GM21390 (cell line): Measurements from ENCODE around the gene CKS1B.

Experiments
- ATAC-seq: cut with Tn5 transposase; IDR thresholded peaks from one replicate; pipeline ENCODE4 v1.9.1; 2021; ENCODE audit not compliant: unreplicated experiment

CKS1B gene

DNA sequence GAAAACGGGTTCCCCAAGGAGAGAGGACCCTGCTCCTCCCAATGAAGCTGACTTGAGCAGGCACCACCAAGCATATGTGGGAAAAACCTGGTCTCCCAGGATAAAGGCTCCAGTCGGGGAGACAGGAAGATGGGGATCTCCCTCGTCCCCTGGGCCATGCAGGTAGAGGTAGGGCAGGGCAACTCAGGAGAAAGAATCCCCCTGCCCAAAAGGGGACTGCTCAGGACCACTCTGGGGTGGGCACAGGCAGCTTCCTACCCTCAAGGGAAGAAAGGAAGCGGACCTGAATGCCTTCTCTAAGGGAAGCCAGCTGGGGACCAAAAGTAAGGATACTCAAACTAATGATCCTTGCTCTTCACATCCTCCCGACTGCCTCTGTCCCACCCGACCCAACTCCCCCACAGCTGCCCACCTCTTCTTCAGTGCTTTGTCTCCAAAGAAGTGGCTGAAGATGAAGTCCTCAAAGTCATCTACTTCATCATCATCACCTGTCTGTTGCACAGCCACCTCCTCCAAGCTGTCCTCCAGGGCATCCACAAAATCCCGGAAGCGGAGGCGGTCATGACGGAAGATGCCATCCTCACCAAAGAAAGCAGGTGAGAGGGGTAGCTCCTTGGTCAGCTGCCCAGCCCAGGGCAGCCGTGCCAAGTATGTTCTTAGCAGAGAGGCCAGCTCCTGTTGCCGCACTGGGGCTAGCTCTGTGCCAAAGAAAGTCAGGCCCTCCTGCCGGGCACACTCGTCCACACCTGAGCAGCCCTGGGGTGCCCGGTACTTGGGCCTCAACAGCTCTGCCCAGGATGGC lies 29.1 kb upstream of the CKS1B start:
- ATAC-seq: no peak

DNA sequence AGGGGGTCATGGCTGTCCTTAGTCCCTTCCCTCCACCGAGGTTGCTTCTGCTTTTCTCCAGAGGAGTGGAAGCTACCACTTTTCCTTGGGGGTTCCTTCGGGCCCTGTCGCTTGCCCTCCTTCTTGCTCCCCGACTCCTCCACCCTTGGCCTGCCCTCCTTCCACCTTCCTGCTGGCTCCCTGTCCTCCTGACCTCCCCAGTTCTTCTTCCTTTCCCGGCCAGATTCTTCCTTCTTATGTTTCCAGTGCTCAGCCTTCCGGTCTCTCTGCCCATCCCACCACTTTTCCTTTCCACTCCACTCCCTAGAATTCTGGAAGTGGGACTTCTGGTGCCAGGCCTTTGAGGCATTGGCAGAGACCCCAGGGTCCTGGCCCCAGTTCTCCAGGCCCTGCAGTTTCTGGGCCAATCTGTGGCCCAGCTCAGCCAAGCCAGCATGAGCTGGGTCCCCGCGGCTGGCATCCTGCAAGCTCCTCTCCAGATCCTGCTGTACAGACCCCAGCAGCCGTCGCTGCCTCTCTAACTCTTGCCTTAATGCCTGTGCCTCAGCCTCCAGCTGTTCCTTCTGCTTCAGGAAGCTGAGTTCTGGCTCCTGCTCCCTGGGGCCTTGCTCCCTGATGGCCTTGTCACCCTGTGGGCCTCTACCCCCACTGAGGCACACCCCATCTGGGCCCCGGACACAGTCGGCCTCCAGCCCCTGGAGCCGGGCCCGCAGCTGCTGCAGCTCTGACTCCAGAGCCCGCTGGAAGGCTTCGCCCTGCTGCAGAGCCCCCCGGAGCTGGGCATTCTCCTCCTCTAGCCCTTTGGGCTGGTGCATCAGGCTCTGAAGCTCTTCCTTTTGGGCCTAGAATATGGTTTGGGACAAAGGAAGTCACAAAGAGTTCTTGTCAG lies 28.3 kb upstream of the CKS1B start:
- ATAC-seq: no peak

DNA sequence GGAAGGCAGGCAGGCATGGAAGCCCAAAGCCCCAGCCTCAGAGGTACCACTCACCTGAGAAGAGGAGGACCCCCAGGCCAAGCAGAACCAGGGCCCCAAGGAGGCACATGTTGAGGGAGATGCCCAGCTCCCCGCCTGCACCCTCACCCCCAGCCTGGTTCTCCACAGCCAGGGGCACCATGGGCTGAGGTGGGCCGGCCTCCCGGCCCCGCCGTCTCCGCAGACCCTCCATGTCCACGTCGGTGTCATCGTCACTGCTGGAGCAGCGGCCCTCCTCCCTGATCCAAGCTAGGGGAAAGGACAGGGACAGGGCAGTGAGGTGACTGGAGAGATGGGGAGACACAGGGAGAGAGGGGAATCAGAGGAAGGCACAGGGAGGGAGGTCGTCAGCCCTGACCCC lies 26.4 kb upstream of the CKS1B start:
- ATAC-seq: no peak

DNA sequence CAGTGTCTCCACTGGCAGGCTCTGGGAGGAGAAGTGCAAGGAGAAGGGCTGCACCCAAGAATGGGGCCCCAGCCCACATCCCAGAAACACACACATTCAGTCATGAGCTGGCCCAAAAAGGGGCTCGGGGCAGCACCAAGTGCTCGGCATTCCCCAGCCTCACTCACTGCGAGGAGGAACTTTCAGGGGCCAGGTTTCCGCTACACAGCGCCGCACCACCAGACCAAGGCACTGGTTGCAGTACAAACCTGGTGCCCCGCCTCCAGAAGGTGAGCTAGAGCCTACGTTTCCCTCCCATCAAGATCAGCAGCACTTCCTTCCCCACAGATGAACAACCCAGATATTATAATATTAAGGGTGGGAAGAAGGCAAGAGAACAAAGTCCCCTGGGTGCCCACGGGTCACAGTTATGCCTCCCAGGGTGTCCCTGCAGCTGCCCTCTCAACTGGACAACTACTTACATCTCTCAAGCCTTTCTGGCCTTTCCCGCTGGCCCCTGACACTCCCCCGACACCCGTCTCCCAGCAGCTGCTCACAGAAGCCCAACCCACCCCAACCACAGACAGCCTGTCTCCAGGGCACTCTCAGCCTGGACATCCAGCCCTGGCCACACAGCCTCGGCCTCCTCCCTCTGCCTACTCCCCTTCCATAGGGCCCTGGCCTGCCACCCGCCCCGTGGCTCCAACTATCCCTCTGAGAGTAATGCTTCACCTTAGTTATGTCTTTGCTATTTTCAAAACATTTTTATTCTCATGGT lies 22.4 kb upstream of the CKS1B start:
- no peak for ATAC-seq

DNA sequence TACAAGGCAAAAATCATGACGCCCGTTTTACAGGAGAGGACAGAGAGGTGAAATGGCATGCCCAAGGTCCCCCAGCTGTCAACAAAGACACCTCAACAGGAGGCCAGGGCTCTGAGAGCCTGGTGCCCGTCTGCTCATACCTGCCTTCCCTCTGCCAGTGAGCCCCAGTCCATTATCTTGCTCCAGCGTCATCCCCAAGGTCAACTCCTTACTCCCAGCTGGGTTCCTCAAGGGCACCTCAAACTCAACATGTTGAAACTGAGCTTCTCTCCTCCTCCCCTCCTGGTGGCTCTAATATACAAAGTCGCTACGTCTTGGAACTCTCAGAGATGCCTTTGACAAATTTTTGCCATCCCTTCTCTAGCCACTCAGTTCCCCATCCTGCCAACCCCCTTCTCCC lies 21.8 kb upstream of the CKS1B start:
- ATAC-seq: no peak

DNA sequence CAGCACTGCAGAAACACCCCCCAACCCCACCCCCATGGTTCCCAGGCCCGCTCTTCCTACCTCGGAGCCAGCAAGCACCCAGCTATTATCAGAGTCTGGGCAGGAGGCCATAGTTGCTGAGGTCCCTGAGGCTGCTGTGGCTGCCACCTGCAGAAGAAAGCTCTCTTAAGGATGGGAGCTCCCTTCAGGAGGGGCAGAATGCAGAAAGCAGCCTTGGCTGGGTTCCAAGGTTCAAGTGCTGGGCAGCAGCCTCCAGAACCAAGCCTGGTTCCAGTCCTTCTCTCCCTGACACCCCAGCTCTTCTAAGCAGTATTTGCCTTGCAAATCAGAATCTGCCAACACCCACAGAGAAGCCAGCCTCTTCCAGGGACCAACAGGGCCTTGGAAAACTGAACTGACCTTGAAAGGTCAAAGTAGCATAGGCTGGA lies 20.9 kb upstream of the CKS1B start:
- ATAC-seq: no peak

DNA sequence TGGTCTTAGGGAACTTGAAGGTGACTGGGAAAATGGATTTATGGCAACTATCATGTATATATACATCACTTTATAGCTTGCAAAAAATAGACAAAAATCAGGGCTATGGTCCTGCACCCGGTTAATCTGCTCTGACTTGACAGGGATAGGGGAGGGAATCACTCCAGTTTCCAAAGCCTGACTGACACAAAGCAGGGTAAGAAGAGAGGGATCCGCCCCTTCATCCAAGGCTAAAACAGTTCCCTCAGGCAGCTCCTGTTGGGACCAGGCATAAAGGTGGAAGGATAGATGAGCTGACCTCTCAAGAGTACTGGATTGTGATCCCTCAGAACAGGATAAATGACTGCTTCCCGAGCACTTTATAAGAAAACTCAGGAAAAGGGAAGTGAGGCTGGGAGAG lies 19.9 kb upstream of the CKS1B start:
- no peak for ATAC-seq

DNA sequence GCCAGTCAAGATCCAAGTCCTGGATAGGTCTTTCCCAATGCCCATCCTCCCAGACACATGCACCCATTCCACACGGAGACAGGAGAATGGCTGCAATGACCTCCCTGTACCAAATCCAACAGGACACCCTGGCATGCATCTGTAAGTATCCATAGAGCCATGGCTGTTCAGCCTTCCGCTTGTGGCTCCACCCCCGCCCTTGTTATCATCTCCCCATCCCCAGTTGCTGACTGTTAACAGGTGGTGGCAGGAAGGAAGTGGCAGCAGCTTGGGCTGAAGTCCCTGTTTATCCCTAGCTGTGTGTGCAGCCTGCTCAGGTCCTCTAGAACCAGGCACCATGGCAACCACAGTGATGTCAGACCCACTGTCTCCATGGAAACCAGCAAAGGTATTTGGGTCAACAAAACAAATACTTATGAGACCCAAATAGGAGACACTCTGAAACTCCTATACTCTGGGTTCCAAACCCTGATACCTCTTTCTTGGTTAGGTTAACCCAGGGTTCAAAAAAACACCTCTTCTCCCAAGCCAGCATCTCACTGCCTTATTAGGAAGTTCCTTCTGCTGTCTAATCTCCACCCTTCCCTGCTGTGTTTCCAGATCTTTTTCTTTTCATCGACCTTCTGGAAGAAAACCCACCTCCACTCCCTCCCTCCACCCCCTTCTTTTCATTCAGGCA lies 19.3 kb upstream of the CKS1B start:
- ATAC-seq: peak; percentile 53

DNA sequence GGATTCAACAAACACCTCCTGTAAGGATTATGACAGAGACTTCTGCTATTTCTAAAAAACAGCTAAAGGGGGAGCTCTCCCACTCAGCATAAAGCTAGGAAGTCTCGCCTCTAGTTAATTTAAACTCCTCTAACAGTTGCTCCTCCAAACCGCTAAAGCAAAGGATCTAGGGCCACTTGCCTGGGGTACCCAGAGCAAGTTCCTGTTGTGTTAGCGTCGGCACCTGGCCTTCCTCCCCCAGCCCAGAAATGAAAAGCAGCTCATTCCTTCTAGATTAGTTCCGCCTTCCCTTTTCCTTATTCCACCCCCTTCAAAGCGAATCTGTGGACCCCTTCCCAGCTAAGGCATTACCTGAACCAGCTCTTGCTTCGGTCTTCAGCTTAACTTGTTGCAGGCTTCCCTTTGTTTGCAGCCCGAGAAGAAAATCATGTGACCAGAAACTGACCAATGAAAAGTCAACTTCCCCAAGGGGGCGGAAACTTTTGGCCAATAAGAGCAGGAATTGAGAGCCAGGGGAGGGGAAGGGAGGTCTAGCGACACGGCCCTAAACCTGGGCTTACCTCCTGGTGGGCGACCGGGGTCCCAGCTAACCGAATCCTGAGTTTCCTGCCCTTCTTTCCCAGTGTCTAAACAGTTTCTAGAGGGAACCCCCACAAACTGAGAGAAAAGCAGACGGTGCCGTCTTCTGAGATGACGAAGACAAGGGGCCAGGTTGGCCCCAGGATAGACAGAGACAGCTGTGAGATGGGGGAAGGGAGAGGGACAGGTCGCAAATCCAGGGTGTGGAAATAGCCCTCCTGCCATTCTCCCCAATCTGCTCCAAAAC lies 18.6 kb upstream of the CKS1B start, which contains the start of gene PBXIP1:
PBXIP1 (minus strand) TSS at position 382 of the 826 bp plus-strand sequence. CDS start 2,378 bp downstream, outside the sequence.
- ATAC-seq: peak; percentile 56

DNA sequence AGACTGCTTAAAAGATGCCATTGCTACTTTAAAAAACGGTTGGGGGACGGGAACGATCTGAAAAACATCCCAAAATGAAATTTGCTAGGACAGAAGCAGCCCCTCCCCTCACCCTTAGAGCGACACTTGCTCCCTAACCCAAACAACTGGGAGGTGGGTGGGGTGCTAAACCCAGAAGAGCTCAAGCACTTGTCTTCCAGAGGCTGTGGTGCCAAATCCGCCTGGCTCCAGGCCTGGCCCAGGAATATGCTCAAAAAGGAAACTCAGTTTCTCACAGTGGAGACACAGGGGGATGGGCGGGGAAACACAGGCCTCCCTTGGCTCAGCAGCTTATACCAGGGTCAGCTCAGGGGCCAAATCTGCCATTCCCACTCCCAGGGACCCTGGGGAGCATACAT lies 17.9 kb upstream of the CKS1B start:
- ATAC-seq: no peak

DNA sequence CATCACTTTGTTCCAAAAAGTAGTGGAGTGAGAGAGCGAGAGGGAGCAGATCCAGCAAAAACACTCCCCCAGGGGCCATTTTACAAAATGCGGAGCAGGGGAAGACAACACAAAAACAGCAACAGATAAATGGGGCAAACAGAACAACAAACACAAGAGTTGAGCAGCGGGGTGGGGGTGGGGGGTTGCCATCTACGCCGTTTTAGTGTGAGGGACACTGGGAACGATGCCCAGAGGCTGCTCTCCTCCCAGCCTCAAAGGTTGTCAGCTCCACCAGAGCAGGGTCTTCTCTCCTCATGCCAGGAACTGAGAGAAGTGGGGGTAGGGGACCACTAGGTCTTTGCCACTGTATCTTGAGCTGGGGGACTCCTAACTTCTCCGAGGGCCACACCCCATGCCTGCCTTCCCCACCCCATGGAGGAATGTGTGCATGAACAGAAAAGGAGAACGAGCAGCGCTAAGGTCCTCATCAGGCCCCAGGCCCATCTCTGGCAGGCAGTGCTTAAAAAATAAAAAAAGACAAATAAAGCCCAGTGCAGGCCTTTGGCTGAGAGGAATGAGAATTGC lies 17.3 kb upstream of the CKS1B start:
- no peak for ATAC-seq

DNA sequence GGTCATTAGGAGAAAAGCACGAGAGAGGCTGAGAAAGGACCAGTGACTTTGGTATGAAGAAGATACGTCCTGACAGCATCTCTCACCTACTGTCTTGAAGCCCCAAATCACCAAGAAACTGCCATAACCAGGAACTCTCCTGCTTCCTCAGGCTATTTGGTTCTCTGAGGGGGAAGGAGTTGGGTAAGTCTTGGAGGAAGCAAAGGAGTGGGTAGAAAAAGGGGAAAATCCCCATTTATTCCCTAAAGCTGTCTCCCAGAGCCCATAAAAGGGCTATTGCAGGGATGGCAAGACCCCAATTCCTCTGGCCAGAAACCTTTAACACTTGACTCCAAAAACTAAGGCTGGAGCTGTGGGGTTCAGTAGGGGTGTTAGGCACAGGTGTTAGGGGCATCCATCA lies 16.4 kb upstream of the CKS1B start:
- ATAC-seq: no peak

DNA sequence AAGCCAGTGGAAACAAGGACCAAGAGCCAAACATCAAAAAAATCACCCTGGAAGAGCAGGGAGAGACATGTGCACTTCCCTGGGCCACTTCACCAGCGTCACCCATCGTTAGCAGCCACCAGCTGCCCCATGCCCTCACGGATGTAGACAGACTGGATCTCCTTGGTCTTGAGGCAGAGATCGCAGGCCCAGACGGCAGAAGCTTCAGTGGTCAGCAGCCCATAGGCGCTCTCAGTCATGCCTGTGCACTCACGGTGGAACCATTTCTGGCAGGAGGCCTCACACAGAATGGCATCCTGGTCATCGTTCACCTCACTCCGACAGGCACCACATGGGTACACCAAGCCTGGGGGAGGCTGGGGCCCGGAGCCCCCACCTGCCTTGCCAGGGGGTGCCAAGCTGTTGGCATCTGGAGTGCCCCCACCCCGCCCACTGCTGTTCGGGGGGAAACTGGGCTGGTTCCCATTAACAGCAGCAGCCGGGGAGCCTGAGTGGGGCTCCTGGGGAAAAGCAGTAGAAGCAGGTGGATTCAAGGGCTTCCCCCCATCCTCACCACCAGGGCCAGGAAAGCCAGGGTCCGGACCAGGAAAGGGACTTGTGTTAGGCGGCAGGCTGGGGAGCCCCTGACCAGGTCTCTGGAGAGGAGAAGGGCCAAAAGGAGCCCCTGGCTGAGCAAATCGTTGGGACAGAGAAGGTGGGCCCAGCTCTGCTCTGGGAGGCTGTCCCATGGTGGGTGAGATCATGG lies 15.6 kb upstream of the CKS1B start:
- ATAC-seq: no peak

DNA sequence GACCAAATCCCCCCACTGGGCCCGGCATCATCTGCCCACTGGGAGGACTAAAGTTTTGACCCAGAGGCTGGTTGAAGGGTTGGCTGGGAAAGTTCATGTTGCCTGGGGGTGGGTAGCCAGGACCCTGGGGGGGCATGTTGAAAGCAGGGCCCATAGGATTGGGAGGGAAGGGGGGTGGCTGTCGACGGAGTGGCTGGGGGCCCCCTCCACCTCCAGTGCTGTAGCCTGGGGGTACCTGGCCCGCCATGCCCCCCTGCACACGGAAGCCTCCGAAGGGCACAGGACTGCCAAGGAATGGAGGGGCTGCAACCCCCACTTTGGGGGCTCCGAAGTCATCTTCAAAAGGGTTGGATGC lies 15.1 kb upstream of the CKS1B start:
- ATAC-seq: no peak

DNA sequence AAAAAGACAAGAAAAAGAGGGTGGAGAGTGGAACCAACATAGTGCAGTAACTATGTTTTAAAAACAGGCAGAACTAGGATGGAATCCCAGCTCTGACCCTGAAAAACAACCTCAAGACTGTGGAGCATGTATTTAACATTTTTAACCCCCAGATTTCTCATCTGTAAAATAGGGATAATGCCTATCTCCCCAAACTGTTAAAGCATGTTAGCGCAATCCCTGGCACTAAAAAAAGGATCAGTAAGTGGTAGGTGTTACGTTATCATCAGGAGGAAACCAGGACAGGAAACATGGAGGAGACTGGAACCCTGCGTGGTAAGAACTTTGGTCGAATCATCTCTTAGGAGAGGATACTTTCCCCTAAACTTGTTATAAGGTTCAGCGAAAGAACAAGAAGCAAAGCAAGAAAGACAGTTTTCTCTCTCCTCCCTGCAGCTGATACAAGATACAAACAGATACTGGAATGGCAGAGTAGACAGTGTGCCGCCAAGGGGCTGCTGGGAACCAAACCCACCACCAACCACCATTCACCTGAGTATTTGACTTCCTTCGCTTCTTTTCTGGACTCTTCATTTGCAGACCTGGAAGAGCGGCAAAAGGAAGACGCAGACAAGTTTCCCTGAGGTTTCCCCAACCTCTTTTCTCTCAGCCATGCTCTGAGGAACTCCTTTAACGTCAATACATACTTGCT lies 13.9 kb upstream of the CKS1B start:
- no peak for ATAC-seq

DNA sequence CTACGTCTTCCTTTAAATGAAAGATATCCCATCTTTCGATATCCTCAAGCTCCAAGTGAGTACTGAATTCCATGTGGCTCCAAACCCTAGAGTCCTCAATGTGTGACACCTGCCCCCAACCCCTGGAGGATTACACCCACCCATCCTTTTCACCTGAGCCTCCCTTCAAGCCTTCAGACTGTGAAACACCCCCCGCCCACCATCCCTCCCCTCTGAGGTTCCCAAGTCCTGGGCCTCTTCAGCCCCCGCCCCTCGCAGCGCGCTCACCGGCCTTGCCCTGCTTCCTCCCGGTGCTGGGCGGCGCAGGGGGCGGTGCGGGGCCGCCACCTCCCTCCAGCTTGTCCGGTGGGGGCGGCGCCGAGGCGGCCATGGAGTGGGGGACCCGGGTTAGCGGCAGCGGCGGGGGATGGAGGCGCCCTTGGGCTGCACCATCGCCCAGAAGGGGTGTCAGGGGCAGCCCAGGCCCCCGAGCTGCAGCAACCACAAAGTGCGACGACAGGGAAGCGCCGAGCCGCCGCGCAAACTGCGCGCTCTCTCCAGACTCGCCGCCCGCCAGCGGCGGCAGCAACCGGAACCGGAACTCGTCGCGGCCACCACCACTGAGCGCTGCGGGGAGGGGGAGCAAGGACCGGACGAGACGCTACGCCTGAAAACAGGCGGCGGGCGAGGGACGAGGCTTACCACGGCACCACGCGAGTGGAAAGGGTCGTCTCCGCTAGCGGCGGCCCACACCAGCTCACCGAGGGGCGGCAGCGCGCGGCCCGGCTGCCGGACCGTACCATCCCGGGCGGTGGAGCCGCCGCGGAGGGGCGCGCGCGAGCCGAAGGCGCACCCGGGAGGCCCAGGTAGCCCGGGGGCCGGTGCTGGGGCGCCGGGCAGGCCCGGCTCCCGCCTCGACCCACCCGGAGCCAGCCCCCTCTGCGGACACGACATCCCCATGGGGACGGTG lies 13.0 kb upstream of the CKS1B start, which contains the start of gene PYGO2:
PYGO2 (minus strand) TSS at position 576 of the 949 bp plus-strand sequence; CDS start at position 370, 206 bp downstream.
- peak; percentile 68 for ATAC-seq

DNA sequence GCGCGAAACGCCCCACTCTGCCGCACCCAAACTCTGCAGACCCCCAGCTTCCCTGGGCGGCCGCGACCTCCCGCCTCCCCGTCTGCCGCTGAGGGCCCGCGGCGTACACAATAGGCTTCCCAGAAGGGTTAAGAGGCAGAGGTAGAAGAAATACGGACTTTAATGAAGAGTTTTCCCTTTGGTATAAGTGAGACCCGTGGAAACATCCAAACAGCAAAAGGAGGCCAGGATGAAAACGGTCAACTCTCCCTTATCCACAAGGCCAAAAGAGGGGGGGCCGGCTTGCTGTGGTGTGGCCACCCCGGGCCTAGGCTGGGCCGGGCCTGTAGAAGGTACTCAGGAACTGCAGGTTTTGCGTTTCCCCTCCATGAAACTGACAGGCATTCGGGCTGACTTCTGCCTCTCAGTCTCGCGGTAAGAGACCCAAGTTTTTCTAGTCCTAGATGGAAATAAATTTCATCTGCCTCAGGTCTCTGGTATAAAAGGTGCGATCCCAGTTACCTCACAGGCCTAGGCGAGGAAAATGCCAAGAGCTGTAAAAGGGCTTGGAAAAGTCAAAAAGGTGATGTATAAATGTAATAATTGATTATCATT lies 12.2 kb upstream of the CKS1B start:
- ATAC-seq: no peak
